ENCODE measurements around the gene COL21A1.

Gene COL21A1

GRCh38 chr6:56051202-56051598 lies 196.2 kb downstream of the COL21A1 start:
- TF ChIP-seq GATA1 (IDR thresholded peaks at IDR 0.05; ENCODE audit: low read depth, low read length) (no peak), POLR2A (IDR thresholded peaks at IDR 0.05; ENCODE audit: low read length) (no peak)
- no peak for DNase-seq

- TF ChIP-seq POLR2A (IDR thresholded peaks at IDR 0.05; ENCODE audit: low read length), result no peak
- no peak for TF ChIP-seq GATA1 (IDR thresholded peaks at IDR 0.05; ENCODE audit: low read depth, low read length)
- DNase-seq, result no peak
Observed at GRCh38 chr6:56050530-56051201, 196.7 kb downstream of the COL21A1 start.

DNA sequence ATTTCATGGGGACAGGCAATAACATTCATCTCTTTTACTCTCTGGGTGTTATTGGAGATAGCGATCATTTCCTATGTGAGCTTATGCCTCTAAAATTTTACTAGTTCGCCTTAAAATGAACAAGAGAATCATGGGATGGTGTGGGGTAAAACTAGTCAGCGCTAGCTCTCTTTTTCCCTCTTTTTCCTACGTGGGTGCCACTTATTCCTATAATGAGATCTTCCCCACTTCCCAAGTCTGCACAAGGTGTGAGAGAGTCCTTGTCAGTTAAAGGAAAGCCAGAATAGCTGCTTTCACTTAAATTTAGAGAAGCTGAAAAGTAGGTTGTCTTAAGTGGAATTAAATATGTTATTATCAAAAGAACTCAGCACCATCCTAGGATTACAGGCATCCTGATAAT lies 198.8 kb downstream of the COL21A1 start:
- DNase-seq, result no peak
- TF ChIP-seq POLR2A (IDR thresholded peaks at IDR 0.05; ENCODE audit: low read length), result no peak
- TF ChIP-seq GATA1 (IDR thresholded peaks at IDR 0.05; ENCODE audit: low read depth, low read length), result no peak

GRCh38 chr6:56047931-56048540 lies 199.3 kb downstream of the COL21A1 start:
- TF ChIP-seq POLR2A (IDR thresholded peaks at IDR 0.05; ENCODE audit: low read length), result no peak
- no peak for TF ChIP-seq GATA1 (IDR thresholded peaks at IDR 0.05; ENCODE audit: low read depth, low read length)
- DNase-seq, result no peak

DNA sequence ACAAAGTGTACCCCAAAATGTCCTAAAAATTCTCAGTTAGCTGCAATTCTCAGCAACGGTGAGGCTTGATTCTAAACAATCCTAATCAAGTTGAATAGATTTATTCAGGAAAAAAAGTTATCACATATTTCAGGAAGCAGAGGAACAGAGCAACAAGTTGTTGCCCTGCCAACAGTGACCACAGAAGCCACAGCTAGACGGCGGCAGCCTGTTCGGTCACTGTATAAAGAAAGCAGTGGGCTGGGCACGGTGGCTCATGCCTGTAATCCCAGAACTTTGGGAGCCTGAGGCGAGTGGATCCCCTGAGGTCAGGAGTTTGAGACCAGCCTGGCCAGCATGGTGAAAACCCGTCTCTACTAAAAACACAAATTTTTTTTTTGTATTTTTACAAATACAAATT lies 200.8 kb downstream of the COL21A1 start:
- TF ChIP-seq GATA1 (IDR thresholded peaks at IDR 0.05; ENCODE audit: low read depth, low read length) (no peak), POLR2A (IDR thresholded peaks at IDR 0.05; ENCODE audit: low read length) (no peak)

DNA sequence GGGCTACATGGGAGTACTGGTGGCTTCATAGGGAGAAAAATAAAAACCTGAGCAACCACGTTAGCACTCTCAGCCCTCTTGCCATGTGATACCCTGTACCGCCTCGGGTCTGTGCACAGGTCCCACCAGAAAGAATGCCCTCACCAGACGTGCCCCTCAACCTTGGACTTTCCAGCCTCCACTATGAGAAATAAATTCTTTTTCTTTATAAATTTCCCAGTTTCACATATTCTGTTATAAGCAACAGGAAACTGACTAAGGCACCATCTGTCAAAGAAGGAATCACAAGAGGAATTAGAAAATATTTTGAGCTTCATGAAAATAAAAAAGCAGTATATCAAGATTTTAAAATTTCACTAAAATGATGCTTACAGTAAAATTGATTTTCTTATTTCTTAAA lies 203.6 kb downstream of the COL21A1 start:
- DNase-seq, result no peak
- no peak for TF ChIP-seq GATA1 (IDR thresholded peaks at IDR 0.05; ENCODE audit: low read depth, low read length)
- no peak for TF ChIP-seq POLR2A (IDR thresholded peaks at IDR 0.05; ENCODE audit: low read length)

More for the DNA sequence above, 200.8 kb downstream of the COL21A1 start:
- no peak for DNase-seq

GRCh38 chr6:56043076-56043475 lies 204.3 kb downstream of the COL21A1 start:
- TF ChIP-seq POLR2A (IDR thresholded peaks at IDR 0.05; ENCODE audit: low read length), result no peak
- TF ChIP-seq GATA1 (IDR thresholded peaks at IDR 0.05; ENCODE audit: low read depth, low read length), result no peak

GRCh38 chr6:56041591-56041990 lies 205.8 kb downstream of the COL21A1 start:
- TF ChIP-seq GATA1 (IDR thresholded peaks at IDR 0.05; ENCODE audit: low read depth, low read length), result no peak
- TF ChIP-seq POLR2A (IDR thresholded peaks at IDR 0.05; ENCODE audit: low read length), result no peak
- DNase-seq, result no peak

More at GRCh38 chr6:56043076-56043475, 204.3 kb downstream of the COL21A1 start:
- no peak for DNase-seq

GRCh38 chr6:56040889-56041301 lies 206.5 kb downstream of the COL21A1 start:
- DNase-seq, result no peak
- TF ChIP-seq POLR2A (IDR thresholded peaks at IDR 0.05; ENCODE audit: low read length) (no peak), GATA1 (IDR thresholded peaks at IDR 0.05; ENCODE audit: low read depth, low read length) (no peak)

GRCh38 chr6:56040223-56040622 lies 207.2 kb downstream of the COL21A1 start:
- TF ChIP-seq GATA1 (IDR thresholded peaks at IDR 0.05; ENCODE audit: low read depth, low read length) (no peak), POLR2A (IDR thresholded peaks at IDR 0.05; ENCODE audit: low read length) (no peak)

DNA sequence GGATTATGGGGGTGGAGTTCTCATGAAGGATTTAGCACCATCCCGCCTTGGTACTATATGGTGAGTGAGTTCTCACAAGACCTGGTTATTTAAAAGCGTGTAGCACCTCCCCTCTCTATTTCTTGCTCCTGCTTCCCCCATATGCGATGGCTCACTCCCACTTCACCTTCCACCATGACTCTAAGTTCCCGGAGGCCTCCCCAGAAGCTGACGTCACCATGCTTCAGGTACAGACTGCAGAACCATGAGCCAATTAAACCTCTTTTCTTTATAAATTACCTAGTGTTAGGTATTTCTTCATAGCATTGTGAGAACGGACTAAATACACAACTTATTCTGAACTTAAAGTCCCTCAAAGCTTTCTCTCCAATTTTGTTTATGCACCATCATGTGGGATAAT lies 208.6 kb downstream of the COL21A1 start:
- DNase-seq, result no peak
- TF ChIP-seq GATA1 (IDR thresholded peaks at IDR 0.05; ENCODE audit: low read depth, low read length), result no peak

More at GRCh38 chr6:56040223-56040622, 207.2 kb downstream of the COL21A1 start:
- DNase-seq, result no peak

DNA sequence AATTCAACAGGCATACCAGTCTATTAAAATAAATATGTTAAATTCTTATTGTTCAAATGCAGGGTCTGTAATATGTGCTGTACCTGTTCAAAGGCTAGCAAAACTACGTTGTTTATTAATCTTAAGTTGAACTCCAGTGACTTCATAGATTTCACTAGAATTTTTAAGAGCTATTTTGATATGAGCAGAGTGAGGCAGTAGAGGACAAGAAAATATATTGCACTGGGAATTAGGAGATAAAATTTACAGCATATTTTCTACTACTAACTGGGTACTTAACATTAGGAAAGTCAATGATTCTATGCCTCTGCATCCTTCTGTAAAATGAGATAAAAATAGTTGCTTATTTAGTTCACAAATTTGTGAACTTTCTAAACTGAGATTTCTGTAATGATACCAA lies 209.8 kb downstream of the COL21A1 start:
- no peak for DNase-seq

GRCh38 chr6:56036916-56037600 lies 210.3 kb downstream of the COL21A1 start:
- DNase-seq, result no peak
- TF ChIP-seq GATA1 (IDR thresholded peaks at IDR 0.05; ENCODE audit: low read depth, low read length), result no peak
- TF ChIP-seq POLR2A (IDR thresholded peaks at IDR 0.05; ENCODE audit: low read length), result no peak

More for the DNA sequence above, 209.8 kb downstream of the COL21A1 start:
- no peak for TF ChIP-seq GATA1 (IDR thresholded peaks at IDR 0.05; ENCODE audit: low read depth, low read length)
- no peak for TF ChIP-seq POLR2A (IDR thresholded peaks at IDR 0.05; ENCODE audit: low read length)

DNA sequence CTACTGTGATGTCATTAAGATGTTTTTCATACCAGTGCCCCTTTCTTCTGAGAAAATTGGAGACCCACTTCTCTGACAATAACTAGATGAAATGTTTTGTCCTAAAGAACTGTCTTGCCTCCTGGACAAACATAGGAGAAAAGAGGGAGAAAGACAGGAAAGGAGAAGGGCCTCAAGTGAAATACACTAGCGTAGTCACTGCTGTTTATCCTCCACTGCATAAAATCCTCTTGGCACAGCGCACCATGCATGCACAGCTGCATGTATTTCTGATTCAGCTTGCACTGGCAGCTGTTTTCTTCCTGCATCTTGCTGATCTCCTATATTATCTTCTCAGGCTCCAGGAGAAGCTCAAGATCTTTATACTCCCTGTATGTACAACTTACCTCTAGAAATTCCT lies 214.0 kb downstream of the COL21A1 start:
- TF ChIP-seq POLR2A (IDR thresholded peaks at IDR 0.05; ENCODE audit: low read length) (no peak), GATA1 (IDR thresholded peaks at IDR 0.05; ENCODE audit: low read depth, low read length) (no peak)
- no peak for DNase-seq
